Measurements from ENCODE around the gene C15orf62.

DNA sequence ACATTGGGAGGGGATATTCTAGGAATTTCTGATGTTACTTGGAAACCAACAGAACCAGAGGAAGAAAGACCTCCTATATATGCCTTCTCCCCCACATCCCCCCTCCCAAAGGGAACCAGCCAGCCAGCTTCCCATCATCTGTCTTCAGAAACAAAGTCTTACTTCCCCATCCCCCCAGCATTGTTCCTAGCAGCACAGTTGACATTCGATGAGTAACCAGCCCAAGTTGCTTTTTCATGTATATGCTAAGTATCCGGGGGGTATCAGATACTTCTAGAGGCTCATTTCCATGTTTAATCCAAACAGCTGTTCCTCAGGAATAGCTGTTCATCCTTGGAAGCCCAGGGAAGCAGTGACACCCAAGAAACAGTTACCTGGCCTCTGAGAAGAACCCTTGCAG, 30.7 kb upstream of the C15orf62 start:
- TF ChIP-seq, protein P1, sequence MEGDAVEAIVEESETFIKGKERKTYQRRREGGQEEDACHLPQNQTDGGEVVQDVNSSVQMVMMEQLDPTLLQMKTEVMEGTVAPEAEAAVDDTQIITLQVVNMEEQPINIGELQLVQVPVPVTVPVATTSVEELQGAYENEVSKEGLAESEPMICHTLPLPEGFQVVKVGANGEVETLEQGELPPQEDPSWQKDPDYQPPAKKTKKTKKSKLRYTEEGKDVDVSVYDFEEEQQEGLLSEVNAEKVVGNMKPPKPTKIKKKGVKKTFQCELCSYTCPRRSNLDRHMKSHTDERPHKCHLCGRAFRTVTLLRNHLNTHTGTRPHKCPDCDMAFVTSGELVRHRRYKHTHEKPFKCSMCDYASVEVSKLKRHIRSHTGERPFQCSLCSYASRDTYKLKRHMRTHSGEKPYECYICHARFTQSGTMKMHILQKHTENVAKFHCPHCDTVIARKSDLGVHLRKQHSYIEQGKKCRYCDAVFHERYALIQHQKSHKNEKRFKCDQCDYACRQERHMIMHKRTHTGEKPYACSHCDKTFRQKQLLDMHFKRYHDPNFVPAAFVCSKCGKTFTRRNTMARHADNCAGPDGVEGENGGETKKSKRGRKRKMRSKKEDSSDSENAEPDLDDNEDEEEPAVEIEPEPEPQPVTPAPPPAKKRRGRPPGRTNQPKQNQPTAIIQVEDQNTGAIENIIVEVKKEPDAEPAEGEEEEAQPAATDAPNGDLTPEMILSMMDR (IDR thresholded peaks at IDR 0.05): no peak
- no peak for TF ChIP-seq TEAD1 (CRISPR knock-in tag; IDR thresholded peaks at IDR 0.05)
- TF ChIP-seq JUN (CRISPR knock-in tag; IDR thresholded peaks at IDR 0.05): no peak
- no peak for TF ChIP-seq EMX1 (CRISPR knock-in tag; IDR thresholded peaks at IDR 0.05)
- TF ChIP-seq, protein P2, sequence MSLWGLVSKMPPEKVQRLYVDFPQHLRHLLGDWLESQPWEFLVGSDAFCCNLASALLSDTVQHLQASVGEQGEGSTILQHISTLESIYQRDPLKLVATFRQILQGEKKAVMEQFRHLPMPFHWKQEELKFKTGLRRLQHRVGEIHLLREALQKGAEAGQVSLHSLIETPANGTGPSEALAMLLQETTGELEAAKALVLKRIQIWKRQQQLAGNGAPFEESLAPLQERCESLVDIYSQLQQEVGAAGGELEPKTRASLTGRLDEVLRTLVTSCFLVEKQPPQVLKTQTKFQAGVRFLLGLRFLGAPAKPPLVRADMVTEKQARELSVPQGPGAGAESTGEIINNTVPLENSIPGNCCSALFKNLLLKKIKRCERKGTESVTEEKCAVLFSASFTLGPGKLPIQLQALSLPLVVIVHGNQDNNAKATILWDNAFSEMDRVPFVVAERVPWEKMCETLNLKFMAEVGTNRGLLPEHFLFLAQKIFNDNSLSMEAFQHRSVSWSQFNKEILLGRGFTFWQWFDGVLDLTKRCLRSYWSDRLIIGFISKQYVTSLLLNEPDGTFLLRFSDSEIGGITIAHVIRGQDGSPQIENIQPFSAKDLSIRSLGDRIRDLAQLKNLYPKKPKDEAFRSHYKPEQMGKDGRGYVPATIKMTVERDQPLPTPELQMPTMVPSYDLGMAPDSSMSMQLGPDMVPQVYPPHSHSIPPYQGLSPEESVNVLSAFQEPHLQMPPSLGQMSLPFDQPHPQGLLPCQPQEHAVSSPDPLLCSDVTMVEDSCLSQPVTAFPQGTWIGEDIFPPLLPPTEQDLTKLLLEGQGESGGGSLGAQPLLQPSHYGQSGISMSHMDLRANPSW (CRISPR knock-in tag; conservative IDR thresholded peaks at IDR 0.05; ENCODE audit: low read depth): no peak
